Memory B cell (primary cell): ENCODE measurements around the gene SYTL5.
"Not testable (repeated sequence)": the region's sequence is repeated elsewhere in the genome, so short reads cannot be mapped to it uniquely, and the experiment has no call there.

ENCODE experiments used
- ATAC-seq: fragments of 150-1000 bp; cut with Tn5 transposase; 2 replicates; pipeline ENCODE4 v1.10.0; 2021; ENCODE audit warnings: low read depth, mild to moderate bottlenecking, moderate library complexity
- DNase-seq, 2 donors: peaks; one replicate each; pipeline ENCODE4 v3.0.0; 2022; ENCODE audit warnings: low spot score in 2 of 2
- H3K27ac Mint-ChIP-seq: one replicate; pipeline ENCODE4 v1.8.0; 2022; ENCODE audit warnings: mild to moderate bottlenecking, moderate library complexity, mixed read lengths
- H3K27me3 Mint-ChIP-seq: one replicate; pipeline ENCODE4 v1.8.0; 2022; ENCODE audit warnings: mixed read lengths
- H3K36me3 Mint-ChIP-seq: one replicate; pipeline ENCODE4 v1.8.0; 2022; ENCODE audit warnings: mild to moderate bottlenecking, mixed read lengths
- H3K4me1 Mint-ChIP-seq: one replicate; pipeline ENCODE4 v1.8.0; 2022; ENCODE audit warnings: mixed read lengths
- H3K4me3 Mint-ChIP-seq: one replicate; pipeline ENCODE4 v1.8.0; 2022; ENCODE audit warnings: mild to moderate bottlenecking, moderate library complexity, mixed read lengths
- H3K9me3 Mint-ChIP-seq: one replicate; pipeline ENCODE4 v1.8.0; 2022; ENCODE audit warnings: mixed read lengths

Gene SYTL5

DNA sequence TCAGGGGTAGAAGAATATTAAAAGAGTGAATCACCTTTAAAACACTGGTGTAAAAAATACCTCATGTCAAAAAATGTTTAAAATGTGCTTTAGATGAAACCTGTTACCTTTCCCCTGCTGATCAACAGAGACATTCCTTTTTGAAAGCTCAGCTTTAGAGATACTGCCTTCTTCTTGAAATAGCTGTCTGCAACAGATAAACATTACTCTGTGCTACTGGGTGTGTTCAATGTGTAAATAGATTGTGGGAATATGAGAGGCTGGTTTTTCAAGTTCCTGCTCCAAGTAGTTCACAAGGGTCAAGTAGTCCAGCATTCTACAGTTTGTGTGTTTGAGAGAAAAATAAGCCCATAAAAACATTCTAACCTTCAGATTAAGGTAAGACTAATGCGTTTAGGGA lies at the start of gene SYTL5:
Gene SYTL5 (plus strand): TSS at position 263 of the 400 bp plus-strand sequence. CDS start 27,337 bp downstream, outside the sequence.
- ATAC-seq (no peak), DNase-seq (no peak)
- Mint-ChIP-seq H3K36me3 (no peaks in the 10 kb centered on the region), H3K27me3 (peaks cover 4% of the 10 kb centered on the region), H3K4me1 (peaks cover 2% of the 10 kb centered on the region), H3K9me3 (peaks cover 2% of the 10 kb centered on the region), H3K27ac (no peak within 1 kb of the TSS), H3K4me3 (no peak within 1 kb of the TSS)

DNA sequence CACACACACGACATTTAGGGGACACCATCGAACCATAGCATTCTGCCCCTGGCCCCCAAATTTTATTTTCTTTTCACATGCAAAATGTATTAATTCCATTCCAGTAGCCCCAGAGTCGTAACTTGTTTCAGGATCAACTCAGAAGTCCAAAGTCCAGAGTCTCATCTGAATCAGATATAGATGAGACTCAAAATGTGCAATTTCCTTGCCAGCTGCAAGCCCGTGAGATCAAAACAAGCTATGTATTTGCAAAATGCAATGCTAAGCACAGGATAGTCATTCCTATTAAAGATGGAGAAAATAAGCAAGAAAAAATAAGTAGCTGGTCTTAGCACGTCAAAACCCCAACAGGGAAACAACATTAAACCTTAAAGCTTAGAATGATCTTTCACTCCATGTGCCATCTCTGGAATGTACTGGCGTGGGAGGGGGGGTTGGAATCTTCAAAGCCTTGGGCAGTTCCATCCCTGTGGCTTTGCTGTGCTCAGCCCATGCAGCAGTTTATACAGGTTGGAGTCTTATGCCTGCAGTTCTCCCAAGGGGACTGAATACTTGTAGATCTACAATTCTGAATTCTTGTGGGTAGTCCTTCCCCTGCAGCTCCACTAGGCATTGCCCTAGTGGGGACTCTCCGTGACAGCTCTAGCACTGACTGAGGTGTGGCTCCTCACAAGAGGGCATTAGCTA lies 47.7 kb upstream of the SYTL5 start:
- Mint-ChIP-seq H3K27me3 (no peaks in the 10 kb centered on the region), H3K4me3 (no peak overlapping the region), H3K27ac (no peak overlapping the region), H3K36me3 (no peaks in the 10 kb centered on the region), H3K4me1 (no peaks in the 10 kb centered on the region), H3K9me3 (no peaks in the 10 kb centered on the region)
- DNase-seq (no peak), ATAC-seq (no peak)

DNA sequence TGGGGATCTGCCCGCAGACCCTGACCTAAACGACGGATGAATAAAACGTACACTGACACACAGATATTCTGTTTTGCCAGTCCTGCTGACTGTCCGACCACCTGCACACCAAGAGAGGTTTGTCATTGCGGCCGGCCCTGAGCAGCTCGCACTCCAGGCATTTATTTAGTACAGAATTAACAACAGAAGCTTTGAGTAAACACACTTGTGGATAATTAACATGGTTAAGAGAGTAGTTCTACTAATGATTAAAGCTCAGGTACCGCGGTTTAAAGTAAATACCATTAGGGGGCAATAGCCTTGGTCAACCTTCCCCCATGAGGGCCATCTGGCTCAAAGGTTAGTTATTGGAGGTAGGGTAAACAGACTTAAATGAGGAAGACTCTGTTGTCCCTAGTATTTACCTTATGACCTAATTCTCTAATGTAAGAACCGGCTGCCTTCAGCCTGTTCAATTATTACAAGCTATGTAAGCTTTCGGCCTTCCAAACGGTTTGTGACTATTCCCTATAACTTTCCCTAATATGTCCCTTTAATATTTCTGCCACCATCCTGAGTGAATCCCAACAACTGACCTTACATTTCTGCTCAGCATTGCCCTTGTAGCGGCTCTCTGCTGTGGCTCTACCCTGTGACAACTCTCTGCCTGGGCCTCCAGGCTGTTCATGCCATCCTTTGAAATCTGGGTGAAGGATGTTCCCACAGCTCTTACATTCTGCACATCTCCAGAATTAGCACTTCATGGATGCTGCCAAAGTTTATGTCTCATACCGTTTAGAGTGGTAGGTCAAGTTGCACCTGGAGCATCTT lies 46.9 kb upstream of the SYTL5 start:
- ATAC-seq: no peak
- H3K9me3 Mint-ChIP-seq: no peaks in the 10 kb centered on the region

DNA sequence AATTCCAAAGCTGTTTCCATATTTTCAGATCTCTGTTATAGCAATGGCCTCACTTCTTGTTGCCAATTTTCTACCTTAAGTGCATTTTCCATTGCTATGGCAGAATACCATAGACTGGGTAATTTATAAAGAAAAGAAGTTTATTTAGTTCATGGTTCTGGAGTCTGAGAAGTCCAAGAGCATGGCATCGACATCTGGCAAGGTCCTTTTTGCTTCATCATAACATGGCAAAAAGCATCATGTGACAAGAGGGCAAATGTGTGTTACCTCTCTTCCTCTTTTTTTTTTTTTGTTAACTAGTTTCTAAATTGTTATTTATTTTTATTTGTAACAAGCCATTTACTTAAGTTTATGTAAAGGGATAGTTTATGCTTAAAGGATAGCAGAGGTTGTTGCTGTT lies 45.2 kb upstream of the SYTL5 start:
- Mint-ChIP-seq H3K27ac (no peak overlapping the region), H3K36me3 (no peaks in the 10 kb centered on the region), H3K4me3 (no peak overlapping the region), H3K27me3 (no peaks in the 10 kb centered on the region), H3K9me3 (no peaks in the 10 kb centered on the region), H3K4me1 (no peaks in the 10 kb centered on the region)
- ATAC-seq: no peak
- no peak for DNase-seq

More for the DNA sequence above, 46.9 kb upstream of the SYTL5 start:
- Mint-ChIP-seq H3K4me3 (no peak overlapping the region), H3K27ac (no peak overlapping the region), H3K36me3 (no peaks in the 10 kb centered on the region), H3K4me1 (no peaks in the 10 kb centered on the region), H3K27me3 (no peaks in the 10 kb centered on the region)
- no peak for DNase-seq

DNA sequence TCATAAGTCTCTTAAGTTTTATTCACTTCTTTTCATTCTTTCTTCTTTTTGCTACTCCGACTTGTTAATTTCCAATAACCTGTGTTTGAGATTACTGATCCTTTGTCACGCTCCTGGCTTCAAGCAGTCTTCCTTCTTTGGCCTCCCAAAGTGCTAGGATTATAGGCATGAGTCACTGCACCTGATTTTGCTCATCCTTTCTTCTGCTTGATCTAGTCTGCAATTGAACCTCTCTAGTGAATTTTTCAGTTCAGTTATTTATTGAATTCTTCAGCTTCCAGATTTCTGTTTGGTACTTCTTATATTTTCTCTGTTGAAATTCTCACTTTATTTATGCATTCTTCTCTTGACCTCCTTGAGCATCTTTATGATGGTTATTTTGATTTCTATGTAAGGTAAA lies 38.6 kb upstream of the SYTL5 start:
- H3K9me3 Mint-ChIP-seq: peaks cover 6% of the 10 kb centered on the region
- no peak for ATAC-seq

DNA sequence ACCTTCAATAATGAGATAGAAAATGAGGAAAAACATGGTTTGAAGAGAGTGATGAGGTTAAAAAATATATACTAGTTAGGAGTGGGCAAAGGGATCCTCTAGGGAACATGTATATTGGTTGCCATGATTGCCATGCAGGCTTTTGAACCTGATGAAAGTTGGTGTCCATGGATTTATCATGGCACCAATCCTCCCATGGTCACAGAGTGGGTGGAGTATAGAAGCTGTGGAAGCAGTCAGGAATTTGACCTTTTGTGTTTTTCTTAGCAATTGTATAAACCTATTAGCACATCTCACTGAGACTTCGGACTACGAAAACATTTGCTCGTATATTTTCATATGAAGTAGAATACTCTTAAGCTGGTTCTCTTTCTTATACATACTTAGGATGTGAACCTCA lies 30.9 kb upstream of the SYTL5 start:
- ATAC-seq (no peak), DNase-seq (no peak)
- H3K27me3 Mint-ChIP-seq: peaks cover 10% of the 10 kb centered on the region
- H3K9me3 Mint-ChIP-seq: no peaks in the 10 kb centered on the region
- no peak overlapping the region for H3K4me3 Mint-ChIP-seq
- no peak overlapping the region for H3K27ac Mint-ChIP-seq
- H3K4me1 Mint-ChIP-seq: no peaks in the 10 kb centered on the region
- no peaks in the 10 kb centered on the region for H3K36me3 Mint-ChIP-seq

More for the DNA sequence above, 38.6 kb upstream of the SYTL5 start:
- no peak overlapping the region for H3K4me3 Mint-ChIP-seq
- H3K27me3 Mint-ChIP-seq: peaks cover 5% of the 10 kb centered on the region
- no peak overlapping the region for H3K27ac Mint-ChIP-seq
- H3K4me1 Mint-ChIP-seq: no peaks in the 10 kb centered on the region
- DNase-seq: no peak
- H3K36me3 Mint-ChIP-seq: peaks cover 6% of the 10 kb centered on the region

DNA sequence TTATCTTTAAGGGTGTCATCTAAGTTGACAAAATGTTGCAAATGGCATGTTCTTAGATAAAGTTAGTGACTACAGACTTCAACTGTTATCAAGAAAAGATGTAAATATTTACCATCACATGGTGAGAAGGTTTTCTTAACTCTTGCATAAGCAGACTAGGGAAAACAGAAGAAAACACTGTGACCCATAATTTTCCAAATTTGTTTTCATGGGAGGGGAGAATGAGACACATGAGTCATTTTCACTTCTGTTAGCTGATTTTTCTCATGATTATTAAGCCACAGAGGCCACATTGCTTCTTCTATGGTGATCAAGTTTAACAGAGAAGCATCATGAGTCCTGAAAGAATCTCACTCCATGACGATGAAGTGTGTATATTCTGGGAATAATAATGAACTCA lies 30.2 kb upstream of the SYTL5 start:
- no peak overlapping the region for H3K4me3 Mint-ChIP-seq
- peaks cover 10% of the 10 kb centered on the region for H3K27me3 Mint-ChIP-seq
- H3K9me3 Mint-ChIP-seq: no peaks in the 10 kb centered on the region
- no peak overlapping the region for H3K27ac Mint-ChIP-seq
- DNase-seq: no peak
- H3K36me3 Mint-ChIP-seq: no peaks in the 10 kb centered on the region
- no peak for ATAC-seq
- no peaks in the 10 kb centered on the region for H3K4me1 Mint-ChIP-seq

DNA sequence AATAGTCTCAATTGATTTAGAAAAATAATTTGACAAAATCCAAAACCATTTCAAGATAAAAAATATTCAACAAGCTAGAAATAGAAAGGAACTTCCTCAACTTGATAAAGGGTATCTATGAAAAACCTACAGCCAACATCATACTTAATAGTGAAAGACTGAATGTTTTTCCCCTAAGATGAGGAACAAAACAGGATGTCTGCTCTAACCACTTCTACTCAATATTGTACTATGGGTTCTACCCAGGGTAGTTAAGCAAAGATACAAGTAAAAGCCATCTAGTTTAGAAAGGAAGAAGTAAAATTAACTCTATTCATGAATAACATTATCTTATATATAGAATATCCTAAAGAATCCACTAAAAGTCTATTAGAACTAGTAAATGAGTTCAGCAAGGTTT lies 21.5 kb upstream of the SYTL5 start:
- H3K27me3 Mint-ChIP-seq: peaks cover 3% of the 10 kb centered on the region
- H3K4me3 Mint-ChIP-seq: no peak overlapping the region
- H3K36me3 Mint-ChIP-seq: no peaks in the 10 kb centered on the region
- no peak overlapping the region for H3K27ac Mint-ChIP-seq
- H3K4me1 Mint-ChIP-seq: no peaks in the 10 kb centered on the region
- ATAC-seq: no peak
- H3K9me3 Mint-ChIP-seq: no peaks in the 10 kb centered on the region
- DNase-seq: no peak

DNA sequence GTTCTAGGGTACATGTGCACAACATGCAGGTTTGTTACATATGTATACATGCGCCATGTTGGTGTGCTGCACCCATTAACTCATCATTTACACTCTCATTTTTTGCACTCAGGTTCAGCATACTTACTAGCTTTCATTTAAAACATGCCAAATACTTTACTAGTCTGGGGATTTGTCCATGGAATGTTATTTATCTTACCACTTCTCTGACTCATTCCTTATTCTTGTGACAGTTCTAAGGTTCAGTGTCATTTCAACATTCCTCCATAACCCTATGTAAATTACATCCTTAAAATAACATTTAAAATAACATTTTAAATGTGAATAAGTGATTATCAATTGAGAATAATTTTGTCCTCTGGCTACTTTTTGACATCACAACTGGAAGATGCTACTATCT lies 19.5 kb upstream of the SYTL5 start:
- no peak for DNase-seq
- H3K36me3 Mint-ChIP-seq: no peaks in the 10 kb centered on the region
- no peak for ATAC-seq
- no peaks in the 10 kb centered on the region for H3K4me1 Mint-ChIP-seq
- H3K27ac Mint-ChIP-seq: no peak overlapping the region
- H3K9me3 Mint-ChIP-seq: no peaks in the 10 kb centered on the region
- no peak overlapping the region for H3K4me3 Mint-ChIP-seq
- H3K27me3 Mint-ChIP-seq: peaks cover 3% of the 10 kb centered on the region

DNA sequence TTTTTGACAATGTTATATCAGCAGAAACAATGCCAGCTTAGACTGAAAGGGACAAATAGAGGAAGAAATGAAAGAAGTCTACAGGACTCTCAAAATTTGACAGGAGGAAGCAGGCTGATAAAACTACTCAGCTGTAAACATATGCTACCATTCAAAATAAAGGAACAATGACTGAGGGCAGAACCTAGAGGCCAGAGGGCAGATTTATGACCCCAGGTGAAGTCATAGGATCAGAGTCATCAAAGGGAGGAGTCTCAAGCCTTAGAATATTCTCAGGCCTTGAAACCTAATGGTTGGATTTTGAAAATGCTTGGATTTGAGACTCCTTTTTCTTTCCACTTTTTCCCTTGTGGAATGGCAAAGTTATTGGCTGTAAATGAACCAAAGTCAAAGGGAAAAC lies 17.0 kb upstream of the SYTL5 start:
- H3K4me3 Mint-ChIP-seq: no peak overlapping the region
- H3K27me3 Mint-ChIP-seq: peaks cover 3% of the 10 kb centered on the region
- no peaks in the 10 kb centered on the region for H3K9me3 Mint-ChIP-seq
- ATAC-seq: no peak
- no peak overlapping the region for H3K27ac Mint-ChIP-seq
- no peaks in the 10 kb centered on the region for H3K4me1 Mint-ChIP-seq
- H3K36me3 Mint-ChIP-seq: no peaks in the 10 kb centered on the region
- no peak for DNase-seq

DNA sequence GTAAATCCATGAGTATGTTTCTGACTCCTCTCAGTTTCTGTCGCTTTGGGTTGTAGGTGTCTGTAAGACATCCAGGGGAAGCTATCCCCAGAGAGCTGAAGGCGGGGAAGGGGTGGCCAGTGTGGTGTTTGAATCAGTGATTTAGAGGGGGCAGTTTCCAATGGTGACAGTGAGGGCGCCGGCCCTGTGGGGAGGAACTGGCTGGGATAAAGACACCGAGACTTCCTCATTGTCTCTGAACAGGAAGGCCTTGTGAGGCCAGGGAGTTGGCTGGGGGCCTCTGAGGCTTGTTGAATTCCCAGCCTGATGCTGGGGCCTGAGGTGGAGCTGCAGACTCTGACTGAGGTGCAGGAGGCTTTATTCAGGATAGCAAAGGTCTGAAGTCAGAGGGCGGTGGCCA lies 15.1 kb upstream of the SYTL5 start:
- H3K36me3 Mint-ChIP-seq, H3K9me3 Mint-ChIP-seq, H3K4me1 Mint-ChIP-seq, H3K4me3 Mint-ChIP-seq, H3K27me3 Mint-ChIP-seq, H3K27ac Mint-ChIP-seq, ATAC-seq, DNase-seq: not testable (repeated sequence)

DNA sequence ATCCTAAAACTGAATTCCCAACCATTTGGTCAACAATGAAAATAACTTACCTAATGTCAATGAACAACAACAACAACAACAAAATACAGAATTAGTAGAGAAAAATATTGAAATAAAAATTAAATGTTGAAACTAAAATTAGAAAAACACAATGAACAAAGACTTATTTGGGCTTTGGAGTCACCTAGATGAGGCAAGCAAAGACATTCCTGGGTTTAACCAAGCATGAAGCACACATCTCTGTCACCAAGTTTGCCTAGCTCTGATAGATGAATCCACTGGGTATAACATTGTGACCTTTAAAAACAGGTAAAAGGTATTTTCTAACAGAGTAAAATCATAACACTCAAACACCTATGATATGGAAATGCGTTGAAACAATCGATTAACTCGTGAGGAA lies 13.2 kb upstream of the SYTL5 start:
- H3K27me3 Mint-ChIP-seq: no peaks in the 10 kb centered on the region
- no peak overlapping the region for H3K4me3 Mint-ChIP-seq
- H3K27ac Mint-ChIP-seq: no peak overlapping the region
- no peaks in the 10 kb centered on the region for H3K4me1 Mint-ChIP-seq
- DNase-seq (no peak), ATAC-seq (no peak)
- no peaks in the 10 kb centered on the region for H3K36me3 Mint-ChIP-seq
- H3K9me3 Mint-ChIP-seq: no peaks in the 10 kb centered on the region

DNA sequence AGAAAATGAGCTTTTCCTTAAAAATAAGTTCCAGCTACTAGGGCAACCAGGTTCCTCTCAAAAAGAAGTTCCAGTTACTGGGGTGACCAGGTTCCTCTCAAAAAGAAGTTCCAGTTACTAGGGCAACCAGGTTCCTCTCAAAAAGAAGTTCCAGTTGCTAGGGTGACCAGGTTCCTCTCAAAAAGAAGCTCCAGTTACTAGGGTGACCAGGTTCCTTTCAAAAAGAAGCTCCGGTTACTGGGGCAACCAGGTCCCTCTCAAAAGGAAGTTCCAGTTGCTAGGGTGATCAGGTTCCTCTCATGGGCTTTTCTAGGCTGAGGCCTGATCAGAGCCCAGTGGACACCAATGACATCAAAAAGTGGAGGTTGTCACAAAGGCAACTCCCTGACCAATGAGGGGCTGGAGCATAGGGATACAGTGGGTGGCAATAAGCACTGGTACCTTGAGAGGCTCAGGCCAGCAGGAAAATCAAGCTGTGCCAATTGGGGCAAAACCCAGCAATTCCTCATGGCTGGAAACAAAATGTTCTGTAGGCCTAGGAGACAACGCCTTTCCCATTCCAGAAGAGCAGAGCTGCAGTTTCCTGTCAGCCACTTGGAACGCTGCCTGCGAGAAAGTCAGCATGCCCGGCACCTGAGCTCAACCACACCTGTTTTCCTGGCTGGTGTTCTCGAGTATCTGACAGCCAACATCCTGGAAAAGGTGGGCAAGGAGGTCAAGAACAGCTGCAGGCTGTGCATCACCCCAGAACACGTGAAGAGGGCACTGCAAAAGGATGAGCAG lies 12.3 kb upstream of the SYTL5 start:
- ATAC-seq (peak; percentile 94), DNase-seq (peak in 1 of 2 donors; percentile 0)
- Mint-ChIP-seq H3K36me3 (no peaks in the 10 kb centered on the region), H3K27ac (no peak overlapping the region), H3K4me1 (no peaks in the 10 kb centered on the region), H3K4me3 (no peak overlapping the region), H3K9me3 (no peaks in the 10 kb centered on the region), H3K27me3 (peaks cover 4% of the 10 kb centered on the region)

DNA sequence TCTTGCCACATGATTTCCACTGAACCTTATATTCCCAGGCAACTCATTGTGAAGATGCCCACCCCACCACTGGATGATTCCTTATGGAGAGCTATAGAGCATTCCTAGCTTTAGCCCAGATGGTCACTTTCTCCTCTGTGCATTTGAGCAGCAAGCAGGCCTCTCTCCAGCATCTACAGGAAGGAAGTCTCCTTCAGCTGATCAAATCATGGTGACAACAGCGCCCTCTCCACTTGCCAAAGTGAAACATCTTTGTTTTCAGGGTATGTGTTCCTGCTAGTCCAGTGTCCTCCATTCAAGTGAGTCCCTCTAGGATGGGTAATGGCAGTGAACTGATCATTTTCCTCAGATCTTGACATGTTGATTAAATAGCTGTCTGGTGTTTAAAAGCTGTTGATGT lies 10.9 kb upstream of the SYTL5 start:
- ATAC-seq (no peak), DNase-seq (no peak)
- Mint-ChIP-seq H3K36me3 (no peaks in the 10 kb centered on the region), H3K27ac (no peak overlapping the region), H3K4me3 (no peak overlapping the region), H3K9me3 (no peaks in the 10 kb centered on the region), H3K27me3 (peaks cover 4% of the 10 kb centered on the region), H3K4me1 (no peaks in the 10 kb centered on the region)
